ENCODE data around the gene ENKD1. TPM values are rescaled to one million over a fixed set of nuclear protein-coding genes. Genes with fewer than 3 reads are reported as not detected.

Gene ENKD1
- total and polyA plus RNA-seq, 2 donors (not counting 1 experiment from before 2014, with no cell fraction given), result 13.3 to 14.3 TPM

- Mint-ChIP-seq H3K27me3 (no peaks in the 10 kb centered on the region), H3K4me3 (no peak overlapping the region), H3K27ac (no peak overlapping the region), H3K9me3 (ENCODE audit: insufficient read depth) (no peaks in the 10 kb centered on the region), H3K4me1 (peaks cover 20% of the 10 kb centered on the region)
- no peak for DNase-seq
- peaks cover 5% of the 10 kb centered on the region for H3K79me2 ChIP-seq (ENCODE audit: control insufficient read depth, insufficient read depth, low read length)
- no peak overlapping the region for H3K9ac ChIP-seq (ENCODE audit: low read length)
- no peak overlapping the region for H3K4me2 ChIP-seq (replicated peaks; ENCODE audit: low read depth, low read length, poor library complexity, severe bottlenecking)
- peaks cover 0 to 20% of the 10 kb centered on the region in 2 experiments for H3K36me3 ChIP-seq (replicated peaks in 1 of 2; ENCODE audit: control extremely low read depth in 1 of 2, control insufficient read depth in 1 of 2, extremely low read depth in 1 of 2, insufficient read depth in 2 of 2, low read length in 1 of 2)
- TF ChIP-seq CTCF (IDR thresholded peaks at IDR 0.05) (no peak), EZH2 (IDR thresholded peaks at IDR 0.05; ENCODE audit: borderline replicate concordance, insufficient read depth, low read depth, low read length, poor library complexity, severe bottlenecking) (no peak)
- no peaks in the 10 kb centered on the region for H3K27me3 ChIP-seq (replicated peaks in 1 of 4; ENCODE audit: control extremely low read depth in 1 of 4, control insufficient read depth in 3 of 4, insufficient read depth in 4 of 4, low read length in 3 of 4)
- WGBS (ENCODE audit: insufficient coverage), result 99% methylated on average over 7 of the region's 10 CpGs
- no peak overlapping the region for H2AFZ ChIP-seq (ENCODE audit: insufficient read depth, low read depth, low read length, poor library complexity, severe bottlenecking)
- ChIA-PET POLR2A (no interaction called here), CTCF (no interaction called here)
- H3K9me3 ChIP-seq (ENCODE audit: control extremely low read depth in 1 of 3, control insufficient read depth in 2 of 3, insufficient read depth in 1 of 3, low read length in 2 of 3), result no peaks in the 10 kb centered on the region
- peaks cover 8 to 12% of the 10 kb centered on the region in 2 donors for H3K4me1 ChIP-seq (ENCODE audit: control insufficient read depth in 2 of 2, insufficient read depth in 2 of 2, low read length in 2 of 2)
- H4K20me1 ChIP-seq (ENCODE audit: control insufficient read depth, insufficient read depth, low read length, poor library complexity, severe bottlenecking), result no peaks in the 10 kb centered on the region
- ATAC-seq (ENCODE audit: low read depth), result no peak
- no peak overlapping the region for H3K27ac ChIP-seq (ENCODE audit: low read length in 2 of 2)
- H3K4me3 ChIP-seq (ENCODE audit: control extremely low read depth in 1 of 5, extremely low read depth in 1 of 5, insufficient read depth in 1 of 5, low read depth in 2 of 5, low read length in 4 of 5), result no peak overlapping the region
- intact Hi-C loops (cut with micrococcal nuclease), result no loop called here
These were observed 13.7 kb upstream of the ENKD1 start for GRCh38 chr16:67679935-67680897.

All from B cell (primary cell).